AG08396 (cell line): ENCODE data around the gene PDLIM5.
A peak's percentile ranks its signal among the peaks of the same experiment; 100 is the strongest.
"Not testable (repeated sequence)": the region's sequence is repeated elsewhere in the genome, so short reads cannot be mapped to it uniquely, and the experiment has no call there.

ENCODE experiments used
- DNase-seq: peaks from one replicate; pipeline ENCODE4 v3.0.0; 2012; ENCODE audit warnings: low spot score, mixed read lengths

PDLIM5 gene

GRCh38 chr4:94462572-94462971 lies 10.8 kb downstream of the PDLIM5 start:
- no peak for DNase-seq

- no peak for DNase-seq
Observed at GRCh38 chr4:94463771-94464170, 12.0 kb downstream of the PDLIM5 start.

GRCh38 chr4:94466371-94466770 lies 14.6 kb downstream of the PDLIM5 start:
- no peak for DNase-seq

GRCh38 chr4:94466923-94467322 lies 15.2 kb downstream of the PDLIM5 start:
- DNase-seq, result no peak

GRCh38 chr4:94468093-94468769 lies 16.5 kb downstream of the PDLIM5 start:
- DNase-seq, result no peak

- no peak for DNase-seq
Observed at GRCh38 chr4:94469221-94469784, 17.6 kb downstream of the PDLIM5 start.

GRCh38 chr4:94470132-94470531 lies 18.4 kb downstream of the PDLIM5 start:
- no peak for DNase-seq

GRCh38 chr4:94470782-94471181 lies 19.0 kb downstream of the PDLIM5 start:
- DNase-seq, result not testable (repeated sequence)

GRCh38 chr4:94472056-94472826 lies 20.5 kb downstream of the PDLIM5 start:
- no peak for DNase-seq

GRCh38 chr4:94475050-94475449 lies 23.3 kb downstream of the PDLIM5 start:
- DNase-seq, result no peak

GRCh38 chr4:94475794-94476193 lies 24.1 kb downstream of the PDLIM5 start:
- no peak for DNase-seq

GRCh38 chr4:94477227-94477626 lies 25.5 kb downstream of the PDLIM5 start:
- DNase-seq, result no peak

GRCh38 chr4:94478805-94479204 lies 27.1 kb downstream of the PDLIM5 start:
- not testable (repeated sequence) for DNase-seq

- DNase-seq, result no peak
Observed at GRCh38 chr4:94479358-94480141, 27.8 kb downstream of the PDLIM5 start.

GRCh38 chr4:94480362-94480951 lies 28.7 kb downstream of the PDLIM5 start:
- DNase-seq, result no peak

GRCh38 chr4:94483895-94484294 lies 32.2 kb downstream of the PDLIM5 start:
- DNase-seq, result no peak

- no peak for DNase-seq
Observed at GRCh38 chr4:94484818-94485217, 33.1 kb downstream of the PDLIM5 start.

GRCh38 chr4:94486372-94486801 lies 34.6 kb downstream of the PDLIM5 start:
- no peak for DNase-seq

GRCh38 chr4:94488670-94489069 lies 36.9 kb downstream of the PDLIM5 start:
- DNase-seq, result peak; percentile 7

- DNase-seq, result no peak
Observed at GRCh38 chr4:94489098-94489497, 37.4 kb downstream of the PDLIM5 start.

- DNase-seq, result no peak
Observed at GRCh38 chr4:94490437-94490836, 38.7 kb downstream of the PDLIM5 start.

GRCh38 chr4:94491322-94491721 lies 39.6 kb downstream of the PDLIM5 start:
- no peak for DNase-seq
